Activated gamma-delta T cell (primary cell): Measurements from ENCODE around the gene SGIP1.

Experiments used
- DNase-seq: peaks from one replicate; lab custom pipeline; 2025; lab: John Stamatoyannopoulos, UW

SGIP1 gene

GRCh38 chr1:66521721-66522365, 12.1 kb upstream of the SGIP1 start:
- DNase-seq = no peak

GRCh38 chr1:66523562-66523961, 10.4 kb upstream of the SGIP1 start:
- no peak for DNase-seq

GRCh38 chr1:66525086-66525485, 8.9 kb upstream of the SGIP1 start:
- DNase-seq = no peak

GRCh38 chr1:66526036-66526435, 7.9 kb upstream of the SGIP1 start:
- DNase-seq = no peak

GRCh38 chr1:66526991-66527390, 7.0 kb upstream of the SGIP1 start:
- DNase-seq = no peak

- DNase-seq = no peak
Measured at GRCh38 chr1:66527686-66528085, 6.3 kb upstream of the SGIP1 start.

GRCh38 chr1:66528580-66528979, 5.4 kb upstream of the SGIP1 start:
- no peak for DNase-seq

GRCh38 chr1:66532214-66532613, 1.7 kb upstream of the SGIP1 start:
- DNase-seq = no peak

- no peak for DNase-seq
Measured at GRCh38 chr1:66532798-66533783, 862 bp upstream of the SGIP1 start.

- DNase-seq = no peak
Measured at GRCh38 chr1:66535061-66535460, 1.1 kb downstream of the SGIP1 start.

GRCh38 chr1:66535853-66536252, 1.9 kb downstream of the SGIP1 start:
- DNase-seq = no peak

GRCh38 chr1:66537718-66538117, 3.8 kb downstream of the SGIP1 start:
- no peak for DNase-seq

- DNase-seq = no peak
Measured at GRCh38 chr1:66539491-66539890, 5.5 kb downstream of the SGIP1 start.

GRCh38 chr1:66540434-66541032, 6.6 kb downstream of the SGIP1 start:
- DNase-seq = no peak

- no peak for DNase-seq
Measured at GRCh38 chr1:66542314-66542713, 8.4 kb downstream of the SGIP1 start.

GRCh38 chr1:66542811-66543767, 9.1 kb downstream of the SGIP1 start:
- DNase-seq = no peak

GRCh38 chr1:66546047-66546810, 12.3 kb downstream of the SGIP1 start:
- DNase-seq = no peak

- no peak for DNase-seq
Measured at GRCh38 chr1:66549017-66549416, 15.1 kb downstream of the SGIP1 start.

- DNase-seq = no peak
Measured at GRCh38 chr1:66550243-66550642, 16.3 kb downstream of the SGIP1 start.

- no peak for DNase-seq
Measured at GRCh38 chr1:66552287-66552686, 18.3 kb downstream of the SGIP1 start.

- no peak for DNase-seq
Measured at GRCh38 chr1:66552829-66553228, 18.9 kb downstream of the SGIP1 start.
